Smooth muscle cell (in vitro differentiated cells): ENCODE measurements around the gene SEPTIN11. TPM values are rescaled to one million over a fixed set of nuclear protein-coding genes. Genes with fewer than 3 reads are reported as not detected.

Experiments used
- DNase-seq: peaks from one replicate; lab custom pipeline; 2025; ENCODE audit not compliant: unreplicated experiment; lab: John Stamatoyannopoulos, UW
- H2AFZ ChIP-seq: fragments of 200-600 bp; sonication (generic); 2 replicates; pipeline ENCODE4 v1.6.0; 2016; ENCODE audit warnings: antibody characterized with exemption, low read depth, mild to moderate bottlenecking
- H3F3A ChIP-seq: fragments of 200-600 bp; sonication (generic); 2 replicates; pipeline ENCODE4 v1.6.0; 2017; ENCODE audit warnings: antibody characterized with exemption, low read depth
- H3K27ac ChIP-seq: fragments of 200-600 bp; sonication (generic); 2 replicates; pipeline ENCODE4 v1.5.1; 2016; ENCODE audit warnings: low read depth, mild to moderate bottlenecking
- H3K27me3 ChIP-seq: fragments of 200-600 bp; sonication (generic); 2 replicates; pipeline ENCODE4 v1.6.1; 2016; ENCODE audit warnings: low read depth, mild to moderate bottlenecking
- H3K36me3 ChIP-seq: fragments of 200-600 bp; sonication (generic); 2 replicates; pipeline ENCODE4 v1.5.1; 2016; ENCODE audit warnings: low read depth
- H3K4me1 ChIP-seq: fragments of 200-600 bp; sonication (generic); 2 replicates; pipeline ENCODE4 v1.5.1; 2016; ENCODE audit warnings: low read depth
- H3K4me2 ChIP-seq: fragments of 200-600 bp; sonication (generic); 2 replicates; pipeline ENCODE4 v1.6.0; 2016; ENCODE audit warnings: mild to moderate bottlenecking
- H3K4me3 ChIP-seq: fragments of 200-600 bp; sonication (generic); 2 replicates; pipeline ENCODE4 v1.5.1; 2016; ENCODE audit warnings: mild to moderate bottlenecking
- H3K79me2 ChIP-seq: fragments of 200-600 bp; sonication (generic); 2 replicates; pipeline ENCODE4 v1.6.0; 2016; ENCODE audit warnings: low read depth, mild to moderate bottlenecking
- H3K9ac ChIP-seq: fragments of 200-600 bp; sonication (generic); 2 replicates; pipeline ENCODE4 v1.6.0; 2016; ENCODE audit warnings: low read depth
- H3K9me3 ChIP-seq: fragments of 200-600 bp; sonication (generic); replicated peaks from 2 replicates; pipeline ENCODE4 v1.5.1; 2016; ENCODE audit warnings: low read depth
- H4K20me1 ChIP-seq: fragments of 200-600 bp; sonication (generic); 2 replicates; pipeline ENCODE4 v1.6.0; 2016; ENCODE audit warnings: low read depth
- WGBS: methylation state at CpG from one replicate; pipeline ENCODE4 v1.1.7; 2016; ENCODE audit warnings: low lambda C conversion rate; 5-methylcytosine and 5-hydroxymethylcytosine counted together
- polyA plus RNA-seq: library from polyadenylated mRNA; unstranded; fragments of >200 nt; fragmentation: Nextera tagmentation; extraction: Ambion mirVana; gene quantifications from 2 replicates; pipeline ENCODE4 v1.2.1, GENCODE V29; 2016
- total RNA-seq: library from RNA; depleted of rRNA; stranded (reverse); fragments of >200 nt; gene quantifications from 2 replicates; pipeline ENCODE4 v1.2.3, GENCODE V29; 2014
- TF ChIP-seq, protein P1 (sequence below): fragments of 200-600 bp; sonication (generic); IDR thresholded peaks from 2 replicates; pipeline ENCODE4 v1.5.1; 2017; ENCODE audit warnings: borderline replicate concordance, mild to moderate bottlenecking, antibody characterized with exemption; ENCODE audit not compliant: insufficient read depth, poor library complexity, severe bottlenecking

SEPTIN11 gene
- total and polyA plus RNA-seq, 2 experiments from 2014 or later = 157 to 244 TPM

- H3K9ac ChIP-seq = no peak overlapping the region
- H3K79me2 ChIP-seq = no peaks in the 10 kb centered on the region
- peaks cover 10% of the 10 kb centered on the region for H3K4me1 ChIP-seq
- H3K27ac ChIP-seq = peak overlapping the region; percentile 72
- no peak overlapping the region for H3K4me3 ChIP-seq
- no peak overlapping the region for H2AFZ ChIP-seq
- no peaks in the 10 kb centered on the region for H3K36me3 ChIP-seq
- DNase-seq = no peak
- no peaks in the 10 kb centered on the region for H3K9me3 ChIP-seq
- peak overlapping the region; percentile 30 for H3K4me2 ChIP-seq
- TF ChIP-seq, protein P1, sequence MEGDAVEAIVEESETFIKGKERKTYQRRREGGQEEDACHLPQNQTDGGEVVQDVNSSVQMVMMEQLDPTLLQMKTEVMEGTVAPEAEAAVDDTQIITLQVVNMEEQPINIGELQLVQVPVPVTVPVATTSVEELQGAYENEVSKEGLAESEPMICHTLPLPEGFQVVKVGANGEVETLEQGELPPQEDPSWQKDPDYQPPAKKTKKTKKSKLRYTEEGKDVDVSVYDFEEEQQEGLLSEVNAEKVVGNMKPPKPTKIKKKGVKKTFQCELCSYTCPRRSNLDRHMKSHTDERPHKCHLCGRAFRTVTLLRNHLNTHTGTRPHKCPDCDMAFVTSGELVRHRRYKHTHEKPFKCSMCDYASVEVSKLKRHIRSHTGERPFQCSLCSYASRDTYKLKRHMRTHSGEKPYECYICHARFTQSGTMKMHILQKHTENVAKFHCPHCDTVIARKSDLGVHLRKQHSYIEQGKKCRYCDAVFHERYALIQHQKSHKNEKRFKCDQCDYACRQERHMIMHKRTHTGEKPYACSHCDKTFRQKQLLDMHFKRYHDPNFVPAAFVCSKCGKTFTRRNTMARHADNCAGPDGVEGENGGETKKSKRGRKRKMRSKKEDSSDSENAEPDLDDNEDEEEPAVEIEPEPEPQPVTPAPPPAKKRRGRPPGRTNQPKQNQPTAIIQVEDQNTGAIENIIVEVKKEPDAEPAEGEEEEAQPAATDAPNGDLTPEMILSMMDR = no peak
- 23% methylated on average over 1 of the region's 1 CpG for WGBS
- no peaks in the 10 kb centered on the region for H4K20me1 ChIP-seq
- no peaks in the 10 kb centered on the region for H3K27me3 ChIP-seq
- H3F3A ChIP-seq = no peaks in the 10 kb centered on the region
Measured at GRCh38 chr4:76905521-76905920, 44.0 kb upstream of the SEPTIN11 start.

DNA sequence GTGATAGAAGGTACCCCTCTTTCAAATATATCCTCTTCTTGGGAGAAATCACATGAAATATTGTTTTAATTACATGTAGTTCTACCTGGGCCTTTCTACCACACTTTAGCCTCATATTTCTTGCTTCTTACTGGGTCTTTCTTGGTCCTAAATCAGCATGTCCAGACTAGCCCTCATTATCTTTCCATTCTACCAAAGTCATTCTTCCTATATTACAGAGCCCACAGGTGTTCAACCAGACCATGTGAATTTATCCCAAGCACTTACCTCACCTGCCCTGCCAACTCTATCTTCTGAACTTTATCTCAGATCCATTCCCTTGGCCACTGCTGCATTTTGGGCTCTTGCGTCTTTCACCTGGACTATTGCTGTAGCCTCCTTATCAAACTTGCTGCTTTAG lies 39.8 kb upstream of the SEPTIN11 start:
- TF ChIP-seq, protein P1 = no peak
- Histone ChIP-seq H3K27me3 (no peaks in the 10 kb centered on the region), H3K4me2 (no peak overlapping the region), H3K79me2 (no peaks in the 10 kb centered on the region), H3K27ac (no peak overlapping the region), H3K4me3 (no peak overlapping the region), H4K20me1 (no peaks in the 10 kb centered on the region), H3K4me1 (peaks cover 10% of the 10 kb centered on the region), H3K9ac (no peak overlapping the region), H3K36me3 (no peaks in the 10 kb centered on the region), H3K9me3 (no peaks in the 10 kb centered on the region), H2AFZ (no peak overlapping the region), H3F3A (no peaks in the 10 kb centered on the region)
- no peak for DNase-seq
- WGBS = 97% methylated on average over 1 of the region's 1 CpG

DNA sequence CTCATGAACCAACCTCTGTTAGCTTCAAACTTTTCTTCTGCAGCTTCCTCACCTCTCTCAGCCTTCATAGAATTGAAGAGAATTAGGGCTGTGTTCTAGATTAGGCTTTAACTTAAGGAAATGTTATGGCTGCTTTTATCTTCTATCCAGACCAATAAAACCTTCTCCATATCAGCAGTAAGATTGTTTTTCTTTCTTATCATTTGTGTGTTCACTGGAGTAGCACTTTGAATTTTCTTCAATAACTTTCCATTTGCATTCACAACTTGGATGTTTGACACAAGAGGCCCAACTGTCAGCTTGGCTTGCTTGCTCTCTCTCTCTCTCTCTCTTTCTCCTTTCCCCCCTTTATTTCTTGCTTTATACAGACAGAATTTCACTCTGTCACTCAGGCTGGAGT lies 28.8 kb upstream of the SEPTIN11 start:
- H3K79me2 ChIP-seq = no peaks in the 10 kb centered on the region
- no peak overlapping the region for H3K4me2 ChIP-seq
- H3K36me3 ChIP-seq = no peaks in the 10 kb centered on the region
- H3K27ac ChIP-seq = no peak overlapping the region
- TF ChIP-seq, protein P1 = no peak
- H3K9ac ChIP-seq = no peak overlapping the region
- H3K4me3 ChIP-seq = no peak overlapping the region
- no peaks in the 10 kb centered on the region for H3K9me3 ChIP-seq
- no peak overlapping the region for H2AFZ ChIP-seq
- H4K20me1 ChIP-seq = no peaks in the 10 kb centered on the region
- DNase-seq = no peak
- H3K4me1 ChIP-seq = no peaks in the 10 kb centered on the region
- H3F3A ChIP-seq = no peaks in the 10 kb centered on the region
- no peaks in the 10 kb centered on the region for H3K27me3 ChIP-seq

DNA sequence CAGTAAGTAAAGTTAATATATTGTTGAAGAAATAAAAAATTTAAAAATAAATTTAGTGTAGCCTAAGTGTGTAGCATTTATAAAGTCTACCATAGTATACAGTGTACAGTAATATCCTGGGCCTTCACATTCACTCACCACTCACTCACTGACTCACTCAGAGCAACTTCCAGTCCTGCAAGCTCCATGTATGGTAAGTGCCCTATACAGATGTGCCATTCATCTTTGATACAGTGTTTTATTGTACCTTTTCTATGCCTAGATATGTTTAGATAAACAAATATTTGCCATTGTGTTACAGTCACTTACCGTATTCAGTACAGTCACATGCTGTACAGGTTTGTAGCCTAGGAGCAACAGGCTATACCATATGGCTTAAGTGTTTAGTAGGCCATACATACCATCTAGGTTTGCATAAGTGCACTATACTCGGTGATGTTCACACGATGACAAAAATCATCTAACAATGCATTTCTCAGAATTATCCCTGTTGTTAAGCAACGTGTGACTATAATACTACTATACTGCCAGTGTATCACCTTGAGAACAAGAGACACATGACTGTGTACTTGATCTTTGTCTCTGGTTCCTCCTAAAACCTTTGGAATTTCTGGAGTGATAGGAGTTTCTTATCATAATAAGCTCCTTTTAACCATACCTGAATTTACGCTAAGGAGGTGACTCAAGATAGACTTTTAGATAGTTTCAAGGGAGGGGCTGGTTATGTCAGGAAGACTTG lies 25.8 kb upstream of the SEPTIN11 start:
- 96% methylated on average over 5 of the region's 5 CpGs for WGBS
- H3K4me2 ChIP-seq = no peak overlapping the region
- no peaks in the 10 kb centered on the region for H3K9me3 ChIP-seq
- no peaks in the 10 kb centered on the region for H3K36me3 ChIP-seq
- TF ChIP-seq, protein P1 = no peak
- no peaks in the 10 kb centered on the region for H3K4me1 ChIP-seq
- H3K79me2 ChIP-seq = no peaks in the 10 kb centered on the region
- no peaks in the 10 kb centered on the region for H3K27me3 ChIP-seq
- H2AFZ ChIP-seq = no peak overlapping the region
- H4K20me1 ChIP-seq = no peaks in the 10 kb centered on the region
- no peak overlapping the region for H3K4me3 ChIP-seq
- no peak overlapping the region for H3K9ac ChIP-seq
- H3F3A ChIP-seq = no peaks in the 10 kb centered on the region
- no peak overlapping the region for H3K27ac ChIP-seq
- DNase-seq = no peak
